OCI-LY3 (cell line): ENCODE data around the gene IFRD2.

Source experiments
- H2AFZ ChIP-seq: fragments of 200-600, 300-600 bp; shearing (Covaris generic); 2 replicates; pipeline ENCODE4 v1.6.0; 2014; ENCODE audit warnings: antibody characterized with exemption, low read depth, low read length
- H3K27ac ChIP-seq: fragments of 200-600, 300-600 bp; sonication (generic); 2 replicates; pipeline ENCODE4 v1.5.1; 2014; ENCODE audit warnings: mild to moderate bottlenecking, low read length, moderate library complexity, mixed read lengths
- H3K27me3 ChIP-seq: fragments of 200-600, 300-600 bp; sonication (generic); 2 replicates; pipeline ENCODE4 v1.6.1; 2014; ENCODE audit warnings: low read depth, low read length, mixed read lengths
- H3K36me3 ChIP-seq: fragments of 200-600, 300-600 bp; sonication (generic); replicated peaks from 2 replicates; pipeline ENCODE3; 2014; ENCODE audit warnings: low read depth, low read length, mixed read lengths
- H3K4me1 ChIP-seq: fragments of 300-600, 200-600 bp; sonication (generic); 2 replicates; pipeline ENCODE4 v1.6.1; 2014; ENCODE audit warnings: low read length, mixed read lengths
- H3K4me2 ChIP-seq: fragments of 200-600, 300-600 bp; sonication (generic); 2 replicates; pipeline ENCODE4 v1.6.1; 2014; ENCODE audit warnings: low read length, mixed read lengths
- H3K4me3 ChIP-seq: fragments of 300-600, 200-600 bp; sonication (generic); 2 replicates; pipeline ENCODE4 v1.5.1; 2014; ENCODE audit warnings: antibody characterized with exemption, mild to moderate bottlenecking, low read length, moderate library complexity
- H3K79me2 ChIP-seq: fragments of 300-600, 200-600 bp; shearing (Covaris generic); 2 replicates; pipeline ENCODE4 v1.6.1; 2014; ENCODE audit warnings: mild to moderate bottlenecking, low read length, mixed read lengths
- H3K9ac ChIP-seq: fragments of 300-600, 200-600 bp; shearing (Covaris generic); 2 replicates; pipeline ENCODE4 v1.6.0; 2014; ENCODE audit warnings: mild to moderate bottlenecking, low read length, moderate library complexity
- H3K9me3 ChIP-seq: fragments of 200-600, 300-600 bp; shearing (Covaris generic); 2 replicates; pipeline ENCODE4 v1.6.1; 2014; ENCODE audit warnings: low read length, mixed read lengths; ENCODE audit not compliant: insufficient read depth
- H4K20me1 ChIP-seq: fragments of 200-600, 300-600 bp; sonication (generic); 2 replicates; pipeline ENCODE4 v1.6.1; 2016; ENCODE audit warnings: low read length, mixed read lengths; ENCODE audit not compliant: insufficient read depth
- CTCF ChIP-seq: fragments of 200-600, 300-600 bp; sonication (generic); IDR thresholded peaks from 2 replicates; pipeline ENCODE4 v1.5.1; 2014; ENCODE audit warnings: antibody characterized with exemption, low read length, low read depth
- EZH2phosphoT487 ChIP-seq: fragments of 200-600 bp; shearing (Covaris generic); IDR thresholded peaks from 2 replicates; pipeline ENCODE4 v1.6.1; 2018; ENCODE audit warnings: antibody characterized with exemption, mixed run types, low read depth

Gene IFRD2

GRCh38 chr3:50239649-50240048, 52.6 kb downstream of the IFRD2 start:
- Histone ChIP-seq H3K4me3 (no peak overlapping the region), H3K79me2 (peaks cover 81% of the 10 kb centered on the region), H3K36me3 (peaks cover 23% of the 10 kb centered on the region), H3K27me3 (no peaks in the 10 kb centered on the region), H4K20me1 (peaks cover 46% of the 10 kb centered on the region), H3K27ac (no peak overlapping the region), H2AFZ (no peak overlapping the region), H3K4me1 (peaks cover 50% of the 10 kb centered on the region), H3K9me3 (no peaks in the 10 kb centered on the region), H3K9ac (no peak overlapping the region), H3K4me2 (no peak overlapping the region)
- TF ChIP-seq EZH2phosphoT487 (no peak), CTCF (no peak)

- peak overlapping the region; percentile 96 for H3K4me2 ChIP-seq
- peaks cover 73% of the 10 kb centered on the region for H3K79me2 ChIP-seq
- peak overlapping the region; percentile 89 for H3K9ac ChIP-seq
- no peaks in the 10 kb centered on the region for H3K9me3 ChIP-seq
- H3K27ac ChIP-seq = peak overlapping the region; percentile 71
- no peak overlapping the region for H2AFZ ChIP-seq
- peaks cover 19% of the 10 kb centered on the region for H3K36me3 ChIP-seq
- peaks cover 49% of the 10 kb centered on the region for H3K4me1 ChIP-seq
- no peak for TF ChIP-seq CTCF
- no peak for TF ChIP-seq EZH2phosphoT487
- H3K4me3 ChIP-seq = peak overlapping the region; percentile 90
- no peaks in the 10 kb centered on the region for H3K27me3 ChIP-seq
- peaks cover 42% of the 10 kb centered on the region for H4K20me1 ChIP-seq
Observed at GRCh38 chr3:50238549-50239026, 53.6 kb downstream of the IFRD2 start.

- H3K36me3 ChIP-seq = peaks cover 16% of the 10 kb centered on the region
- no peaks in the 10 kb centered on the region for H3K27me3 ChIP-seq
- peak overlapping the region; percentile 96 for H3K4me2 ChIP-seq
- H3K79me2 ChIP-seq = peaks cover 67% of the 10 kb centered on the region
- no peak overlapping the region for H2AFZ ChIP-seq
- TF ChIP-seq EZH2phosphoT487 (no peak), CTCF (no peak)
- H3K9ac ChIP-seq = peak overlapping the region; percentile 89
- H3K9me3 ChIP-seq = no peaks in the 10 kb centered on the region
- peaks cover 40% of the 10 kb centered on the region for H4K20me1 ChIP-seq
- peak overlapping the region; percentile 71 for H3K27ac ChIP-seq
- peaks cover 43% of the 10 kb centered on the region for H3K4me1 ChIP-seq
- H3K4me3 ChIP-seq = peak overlapping the region; percentile 90
Observed at GRCh38 chr3:50237754-50238548, 54.3 kb downstream of the IFRD2 start.
